Osteocyte (in vitro differentiated cells): Measurements from ENCODE around the gene HSD17B10. TPM values are rescaled to one million over a fixed set of nuclear protein-coding genes. Genes with fewer than 3 reads are reported as not detected.

Source experiments
- DNase-seq: peaks from one replicate; pipeline ENCODE4 v3.0.0; 2021; ENCODE audit warnings: mixed read lengths; ENCODE audit not compliant: unreplicated experiment; ENCODE audit errors: extremely low spot score
- H3K27ac Mint-ChIP-seq: one replicate; pipeline ENCODE4 v1.8.0; 2021; ENCODE audit warnings: mild to moderate bottlenecking, mixed read lengths; ENCODE audit not compliant: unreplicated experiment
- H3K27me3 Mint-ChIP-seq: one replicate; pipeline ENCODE4 v1.8.0; 2021; ENCODE audit warnings: mixed read lengths; ENCODE audit not compliant: unreplicated experiment
- H3K36me3 Mint-ChIP-seq: one replicate; pipeline ENCODE4 v1.8.0; 2021; ENCODE audit warnings: mixed read lengths; ENCODE audit not compliant: unreplicated experiment
- H3K4me1 Mint-ChIP-seq: one replicate; pipeline ENCODE4 v1.8.0; 2021; ENCODE audit warnings: mixed read lengths; ENCODE audit not compliant: unreplicated experiment
- H3K4me3 Mint-ChIP-seq: one replicate; pipeline ENCODE4 v1.8.0; 2021; ENCODE audit warnings: mild to moderate bottlenecking, moderate library complexity, mixed read lengths; ENCODE audit not compliant: unreplicated experiment
- H3K9me3 Mint-ChIP-seq: one replicate; pipeline ENCODE4 v1.8.0; 2021; ENCODE audit warnings: mixed read lengths; ENCODE audit not compliant: unreplicated experiment
- CTCF ChIP-seq: fragments of 200-600 bp; sonication (generic); IDR thresholded peaks from 2 replicates; pipeline ENCODE4 v1.5.0; 2021; ENCODE audit warnings: antibody characterized with exemption, mild to moderate bottlenecking, moderate library complexity
- total RNA-seq: library from RNA; stranded (reverse); gene quantifications from 2 replicates; pipeline ENCODE4 v1.2.1, GENCODE V29; 2021

HSD17B10 gene
- total RNA-seq, 1 donor from 2014 or later, result 87.1 TPM

- TF ChIP-seq CTCF, result no peak
Measured at GRCh38 chrX:53412446-53412845, 21.7 kb downstream of the HSD17B10 start.

GRCh38 chrX:53403535-53403934 lies 30.6 kb downstream of the HSD17B10 start:
- Mint-ChIP-seq H3K27me3 (no peaks in the 10 kb centered on the region), H3K4me3 (no peak overlapping the region), H3K4me1 (no peaks in the 10 kb centered on the region), H3K36me3 (peaks cover 15% of the 10 kb centered on the region), H3K9me3 (no peaks in the 10 kb centered on the region), H3K27ac (no peak overlapping the region)
- no peak for TF ChIP-seq CTCF
- DNase-seq, result no peak

More at GRCh38 chrX:53412446-53412845, 21.7 kb downstream of the HSD17B10 start:
- peaks cover 4% of the 10 kb centered on the region for H3K4me1 Mint-ChIP-seq
- H3K27ac Mint-ChIP-seq, result no peak overlapping the region
- H3K27me3 Mint-ChIP-seq, result no peaks in the 10 kb centered on the region
- H3K9me3 Mint-ChIP-seq, result peaks cover 6% of the 10 kb centered on the region
- H3K36me3 Mint-ChIP-seq, result peaks cover 19% of the 10 kb centered on the region
- H3K4me3 Mint-ChIP-seq, result no peak overlapping the region
- DNase-seq, result no peak

- Mint-ChIP-seq H3K4me3 (no peak overlapping the region), H3K27me3 (no peaks in the 10 kb centered on the region), H3K4me1 (no peaks in the 10 kb centered on the region), H3K36me3 (peaks cover 17% of the 10 kb centered on the region), H3K9me3 (no peaks in the 10 kb centered on the region), H3K27ac (no peak overlapping the region)
- no peak for TF ChIP-seq CTCF
- DNase-seq, result no peak
Measured at GRCh38 chrX:53398216-53398615, 36.0 kb downstream of the HSD17B10 start.

DNA sequence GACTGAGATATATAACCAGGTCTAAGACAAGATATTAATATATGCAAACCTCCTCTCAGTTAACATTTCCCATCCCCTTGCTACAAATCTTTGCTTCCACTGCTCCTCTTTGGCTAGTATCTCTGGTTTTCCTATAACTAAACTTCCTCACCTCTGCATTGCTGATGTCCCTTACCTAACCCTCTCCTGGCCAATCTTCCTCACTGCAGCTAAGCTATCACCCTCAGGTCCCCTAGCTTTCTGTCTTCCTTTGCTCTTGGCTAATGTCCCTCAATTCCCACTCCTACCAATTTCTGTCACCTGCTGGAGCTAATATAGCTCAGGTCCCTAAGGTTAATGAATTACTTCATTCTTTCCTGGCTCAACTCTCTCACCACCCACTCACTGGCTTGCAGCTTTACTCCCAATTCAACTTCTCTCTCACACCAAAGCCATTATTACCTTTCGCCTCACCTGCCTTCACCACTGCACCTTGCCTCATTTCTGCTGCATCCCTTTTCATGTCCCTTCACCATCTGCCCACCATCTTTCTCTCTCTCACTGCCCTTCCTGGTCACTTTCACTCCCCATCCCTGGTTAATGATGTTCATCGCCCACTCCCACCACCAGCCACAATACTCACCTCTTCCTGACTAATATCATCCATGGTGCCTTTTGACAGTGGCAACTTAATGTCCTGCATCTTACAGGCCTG lies 38.4 kb downstream of the HSD17B10 start:
- Mint-ChIP-seq H3K27ac (no peak overlapping the region), H3K9me3 (no peaks in the 10 kb centered on the region), H3K4me3 (no peak overlapping the region), H3K4me1 (no peaks in the 10 kb centered on the region), H3K27me3 (no peaks in the 10 kb centered on the region), H3K36me3 (peaks cover 10% of the 10 kb centered on the region)
- TF ChIP-seq CTCF, result no peak
- no peak for DNase-seq

DNA sequence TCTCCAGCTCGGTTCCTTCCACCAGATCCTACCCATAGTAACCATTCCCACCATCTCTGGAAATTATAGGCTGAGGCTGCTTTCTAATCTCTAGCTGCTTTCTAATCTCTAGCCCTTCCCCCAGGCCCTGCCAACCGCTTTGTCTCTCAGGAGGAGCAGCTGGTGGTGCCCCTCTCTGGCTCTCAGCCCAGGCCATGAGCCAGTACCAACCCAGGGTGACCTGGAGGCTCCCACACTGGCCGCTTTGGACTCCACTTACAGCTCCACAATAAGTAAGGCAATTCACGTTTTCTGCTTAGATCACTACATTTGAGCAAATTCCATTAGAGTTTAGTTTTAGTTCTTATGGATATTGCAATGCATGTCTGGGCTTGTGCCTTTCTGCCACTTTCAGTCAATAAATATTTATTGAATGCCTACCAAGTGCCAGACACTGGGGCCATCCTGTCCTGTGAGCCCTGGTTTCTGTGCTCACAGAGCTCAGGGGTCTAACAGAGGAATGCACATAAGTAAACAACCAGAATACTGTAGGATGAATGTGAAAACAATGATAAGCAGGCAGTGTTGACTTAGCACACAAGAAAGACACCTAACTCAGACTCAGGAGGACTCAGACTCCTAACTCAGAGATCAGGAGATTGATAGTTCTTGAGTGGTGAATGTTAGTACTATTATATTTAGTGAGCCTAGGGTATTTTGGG lies 50.6 kb downstream of the HSD17B10 start:
- no peak for DNase-seq
- H3K4me3 Mint-ChIP-seq, result no peak overlapping the region
- no peak for TF ChIP-seq CTCF
- H3K27ac Mint-ChIP-seq, result no peak overlapping the region
- H3K9me3 Mint-ChIP-seq, result no peaks in the 10 kb centered on the region
- peaks cover 9% of the 10 kb centered on the region for H3K36me3 Mint-ChIP-seq
- no peaks in the 10 kb centered on the region for H3K27me3 Mint-ChIP-seq
- H3K4me1 Mint-ChIP-seq, result no peaks in the 10 kb centered on the region
